RCC 7860 (cell line): ENCODE data around the gene ZNF594.
"Not testable (repeated sequence)": the region's sequence is repeated elsewhere in the genome, so short reads cannot be mapped to it uniquely, and the experiment has no call there.

Experiments
- DNase-seq: peaks from one replicate; pipeline ENCODE4 v3.0.0-alpha.2; 2015; ENCODE audit warnings: low spot score
- FAIRE-seq: peaks from 2 replicates; lab custom pipeline; 2012; peaks lifted over from hg19 to GRCh38; lab: Jason Lieb, UNC

The ZNF594 gene

GRCh38 chr17:5191541-5192417 is at the start of gene ZNF594:
Gene ZNF594 (minus strand): TSS chr17:5191868. CDS start chr17:5184256, 7,612 bp downstream.
- DNase-seq (peak; percentile 75), FAIRE-seq (no peak)

DNA sequence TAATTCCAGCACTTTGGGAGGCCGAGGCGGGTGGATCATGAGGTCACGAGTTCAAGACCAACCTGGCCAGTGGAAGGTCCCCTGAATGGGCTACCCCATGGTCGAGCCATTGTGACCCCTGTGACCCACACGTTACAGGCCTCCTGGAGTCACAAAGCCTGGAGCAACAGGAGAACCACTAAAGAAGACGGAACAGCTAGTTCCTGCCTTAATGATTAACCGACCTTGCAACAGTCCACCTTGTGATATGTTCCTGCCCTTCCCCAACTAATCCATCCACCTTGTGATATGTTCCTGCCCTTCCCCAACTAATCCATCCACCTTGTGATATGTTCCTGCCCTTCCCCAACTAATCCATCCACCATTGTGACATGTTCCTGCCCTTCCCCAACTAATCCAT is 48.1 kb upstream of the ZNF594 start:
- not testable (repeated sequence) for DNase-seq, FAIRE-seq

GRCh38 chr17:5238333-5238732 is 46.7 kb upstream of the ZNF594 start:
- FAIRE-seq (no peak), DNase-seq (no peak)

- no peak for FAIRE-seq
Measured at GRCh38 chr17:5237541-5238016, 45.9 kb upstream of the ZNF594 start.

GRCh38 chr17:5236938-5237540 is 45.4 kb upstream of the ZNF594 start:
- no peak for DNase-seq
- FAIRE-seq: no peak

More at GRCh38 chr17:5237541-5238016, 45.9 kb upstream of the ZNF594 start:
- peak; percentile 49 for DNase-seq

- DNase-seq (no peak), FAIRE-seq (no peak)
Measured at GRCh38 chr17:5234645-5235576, 43.2 kb upstream of the ZNF594 start, which contains the start of gene SCIMP. Gene SCIMP (minus strand): TSS chr17:5234860. CDS start chr17:5234755, 105 bp downstream.

- not testable (repeated sequence) for DNase-seq, FAIRE-seq
Measured at GRCh38 chr17:5233492-5233891, 41.8 kb upstream of the ZNF594 start.

- no peak for FAIRE-seq
- no peak for DNase-seq
Measured at GRCh38 chr17:5226940-5227878, 35.5 kb upstream of the ZNF594 start.

DNA sequence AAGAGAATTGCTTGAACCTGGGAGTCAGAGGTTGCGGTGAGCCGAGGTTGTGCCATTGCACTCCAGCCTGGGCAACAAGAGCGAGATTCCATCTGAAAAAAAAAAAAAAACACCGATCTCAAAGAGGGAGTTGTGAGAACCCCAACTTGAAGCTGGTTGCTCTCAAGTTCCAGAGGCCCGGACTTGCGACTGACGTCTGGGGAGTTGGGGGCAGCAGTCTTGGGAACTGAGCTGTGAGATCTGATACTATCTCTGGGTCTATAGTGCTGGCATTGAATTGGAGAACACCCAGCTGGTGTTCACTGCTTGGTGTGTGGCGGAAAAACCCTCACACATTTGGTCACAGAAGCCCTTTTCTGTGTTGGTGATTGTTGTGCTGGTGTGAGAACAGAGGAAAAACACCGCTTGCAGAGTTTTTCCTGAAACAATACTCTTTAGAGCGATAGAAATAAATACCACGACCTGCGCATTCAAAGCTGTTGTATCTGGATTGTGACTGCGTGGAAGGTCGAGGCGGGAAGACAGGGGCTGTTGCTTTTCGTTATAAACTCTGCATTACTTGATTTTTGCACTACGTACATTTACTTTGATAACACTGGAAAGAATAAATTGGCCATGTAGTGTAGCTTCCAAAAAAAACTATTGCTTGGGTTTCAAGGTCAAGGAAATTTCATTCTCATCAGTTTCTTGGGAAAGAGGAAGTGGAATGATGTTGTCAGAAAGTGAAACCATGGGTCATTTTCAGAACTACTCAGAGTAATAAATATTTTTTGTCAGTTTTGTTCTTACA is 34.2 kb upstream of the ZNF594 start:
- no peak for DNase-seq

GRCh38 chr17:5221912-5222311 is 30.2 kb upstream of the ZNF594 start:
- not testable (repeated sequence) for FAIRE-seq, DNase-seq

More for the DNA sequence above, 34.2 kb upstream of the ZNF594 start:
- no peak for FAIRE-seq

GRCh38 chr17:5220074-5220473 is 28.4 kb upstream of the ZNF594 start:
- FAIRE-seq (no peak), DNase-seq (no peak)

DNA sequence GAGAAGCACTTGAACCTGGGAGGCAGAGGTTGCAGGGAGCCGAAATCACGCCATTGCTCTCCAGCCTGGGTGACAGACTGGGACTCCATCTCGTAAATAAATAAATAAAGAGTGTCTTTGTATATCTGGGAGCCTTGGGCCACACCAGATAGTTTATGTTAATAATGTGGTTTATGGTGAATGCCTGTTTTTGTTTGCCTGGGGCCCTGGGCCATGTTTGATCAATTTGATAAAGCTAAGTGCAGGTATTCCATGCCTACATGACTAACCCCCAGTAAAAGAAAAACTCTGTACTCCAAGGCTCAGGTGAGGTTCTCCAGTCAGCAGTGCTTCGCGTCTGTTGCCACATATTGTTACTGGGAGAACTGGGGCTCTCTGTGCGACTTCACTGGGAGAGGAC is 27.9 kb upstream of the ZNF594 start:
- no peak for FAIRE-seq

DNA sequence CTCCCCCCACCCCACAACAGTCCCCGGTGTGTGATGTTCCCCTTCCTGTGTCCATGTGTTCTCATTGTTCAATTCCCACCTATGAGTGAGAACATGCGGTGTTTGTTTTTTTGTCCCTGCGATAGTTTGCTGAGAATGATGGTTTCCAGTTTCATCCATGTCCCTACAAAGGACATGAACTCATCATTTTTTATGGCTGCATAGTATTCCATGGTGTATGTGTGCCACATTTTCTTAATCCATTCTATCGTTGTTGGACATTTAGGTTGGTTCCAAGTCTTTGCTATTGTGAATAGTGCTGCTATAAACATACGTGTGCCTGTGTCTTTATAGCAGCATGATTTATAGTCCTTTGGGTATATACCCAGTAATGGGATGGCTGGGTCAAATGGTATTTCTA is 25.9 kb upstream of the ZNF594 start:
- FAIRE-seq, DNase-seq: not testable (repeated sequence)

More for the DNA sequence above, 27.9 kb upstream of the ZNF594 start:
- DNase-seq: no peak

DNA sequence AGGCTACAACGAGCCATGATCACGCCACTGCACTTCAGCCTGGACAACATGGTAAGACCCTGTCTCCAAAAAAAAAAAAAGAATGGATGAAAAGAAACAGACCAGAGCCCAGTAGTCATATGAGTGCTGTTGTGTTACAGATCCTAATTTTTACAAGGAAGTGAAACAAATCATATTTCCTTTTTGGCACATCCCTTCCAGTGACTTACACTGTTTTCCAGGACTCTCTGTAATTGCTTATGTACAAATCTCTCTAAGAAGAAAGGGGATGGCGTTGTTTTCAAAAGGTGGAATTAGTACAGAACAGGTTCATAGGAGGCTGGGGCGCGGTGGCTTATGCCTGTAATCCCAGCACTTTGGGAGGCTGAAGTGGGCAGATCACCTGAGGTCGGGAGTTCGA is 19.8 kb upstream of the ZNF594 start:
- DNase-seq (no peak), FAIRE-seq (no peak)

DNA sequence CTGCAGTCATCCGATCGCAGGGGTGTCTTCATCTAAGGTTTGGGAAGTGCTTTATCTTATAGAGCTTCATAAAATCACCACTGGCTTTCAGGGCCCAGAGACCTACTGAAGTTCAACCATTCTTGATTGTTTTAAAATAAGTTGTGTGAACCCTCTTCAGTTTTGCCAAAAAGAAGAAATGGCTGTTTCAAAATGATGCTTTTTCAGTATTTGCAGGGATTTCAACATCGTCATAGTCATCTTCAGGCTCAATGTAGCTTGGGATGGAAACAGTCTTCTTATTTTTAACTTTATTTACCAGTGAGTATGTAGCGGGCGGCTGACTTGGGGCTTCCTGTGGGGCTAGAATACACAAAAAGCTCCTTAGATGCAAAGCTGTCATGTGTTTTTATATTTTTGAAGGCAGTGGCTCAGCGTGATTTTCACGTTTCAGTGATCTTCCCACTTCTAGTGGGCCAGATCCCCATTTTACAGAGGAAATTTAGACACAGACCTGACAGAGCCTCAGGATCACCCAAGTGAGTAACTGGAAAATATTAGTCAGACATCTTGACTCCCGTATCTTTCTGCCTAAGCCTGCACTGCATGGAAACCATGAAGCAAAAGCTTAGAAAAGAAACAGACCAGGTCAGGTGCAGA is 19.1 kb upstream of the ZNF594 start:
- DNase-seq (no peak), FAIRE-seq (no peak)

GRCh38 chr17:5210091-5210490 is 18.4 kb upstream of the ZNF594 start:
- FAIRE-seq (no peak), DNase-seq (no peak)

- no peak for DNase-seq
- no peak for FAIRE-seq
Measured at GRCh38 chr17:5209396-5209795, 17.7 kb upstream of the ZNF594 start.

DNA sequence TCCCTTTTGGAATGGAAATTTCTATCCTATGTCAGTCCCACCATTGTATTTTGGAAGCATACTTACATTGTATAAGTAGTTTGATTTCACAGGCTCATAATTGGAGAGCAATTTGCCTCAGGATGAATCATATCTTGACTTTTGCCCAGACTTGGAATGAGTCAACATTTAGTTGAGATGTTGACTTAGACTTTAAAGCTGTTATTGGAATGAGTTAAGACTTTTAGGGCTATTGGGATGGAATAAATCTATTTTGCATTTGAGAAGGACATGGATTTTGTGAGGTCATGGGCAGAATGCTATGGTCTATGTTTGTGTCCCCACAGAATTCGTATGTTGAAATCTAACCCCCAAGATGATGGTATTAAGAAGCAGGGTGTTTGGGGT is 12.2 kb upstream of the ZNF594 start:
- peak; percentile 13 for DNase-seq
- no peak for FAIRE-seq
